Tibial nerve (tissue), 4 donors: ENCODE measurements around the gene GNB5. TPM values are rescaled to one million over a fixed set of nuclear protein-coding genes. Genes with fewer than 3 reads are reported as not detected.
A peak's percentile ranks its signal among the peaks of the same experiment; 100 is the strongest.

Experiments used
- DNase-seq, 2 donors: peaks; one replicate each; pipeline ENCODE4 v3.0.0-alpha.2; 2019; ENCODE audit warnings: low spot score in 2 of 2
- H3K27ac ChIP-seq, 4 donors: fragments of 200-600 bp; sonication (generic) in 3 of 4; one replicate each; pipeline ENCODE4 v1.5.1; 2017 to 2019; ENCODE audit warnings: mild to moderate bottlenecking in 1 of 4
- H3K27me3 ChIP-seq, 2 donors: fragments of 200-600 bp; sonication (generic) in 1 of 2; one replicate each; pipeline versions ENCODE4 v1.5.1 to v1.6.0; 2017 to 2019
- H3K36me3 ChIP-seq, 3 donors: fragments of 200-600 bp; sonication (generic); one replicate each; pipeline ENCODE4 v1.5.1; 2018 to 2019
- H3K4me1 ChIP-seq, 4 donors: fragments of 200-600 bp; sonication (generic) in 3 of 4; one replicate each; pipeline ENCODE4 v1.5.1; 2017 to 2019
- H3K4me3 ChIP-seq, 4 donors: fragments of 200-600 bp; sonication (generic) in 3 of 4; one replicate each; pipeline ENCODE4 v1.5.1; 2017 to 2019; ENCODE audit warnings: mild to moderate bottlenecking in 1 of 4, moderate library complexity in 1 of 4
- H3K9me3 ChIP-seq, 4 donors: fragments of 200-600 bp; sonication (generic) in 3 of 4; one replicate each; pipeline ENCODE4 v1.5.1; 2017 to 2019
- EP300 ChIP-seq, 2 donors: sonication (generic); formaldehyde crosslinking; IDR thresholded peaks; one replicate each; pipeline ENCODE4 v1.6.1; 2017; ENCODE audit warnings: antibody characterized with exemption in 2 of 2, mild to moderate bottlenecking in 1 of 2
- POLR2A ChIP-seq, 2 donors: fragments of 450-650 bp; IDR thresholded peaks; one replicate each; pipeline ENCODE4 v1.6.1; 2017; ENCODE audit warnings: antibody characterized with exemption in 2 of 2, mild to moderate bottlenecking in 2 of 2, moderate library complexity in 2 of 2
- WGBS, 2 donors: methylation state at CpG; one replicate each; pipeline ENCODE4 v1.1.5; 2018; 5-methylcytosine and 5-hydroxymethylcytosine counted together
- total RNA-seq, 4 donors: library from RNA; depleted of rRNA; stranded (reverse); fragments of >200 nt; gene quantifications; one replicate each; pipeline ENCODE4 v1.1.0, GENCODE V29; 2016
- TF ChIP-seq, protein P1 (sequence below), 5 experiments: fragments of 200-600 bp in 3 of 5; fragments of 450-650 bp in 2 of 5; sonication (generic) in 3 of 5; IDR thresholded peaks; one replicate each; pipeline ENCODE4 v1.5.1; 2016 to 2019; ENCODE audit warnings: antibody characterized with exemption in 5 of 5, mild to moderate bottlenecking in 3 of 5, moderate library complexity in 2 of 5

Gene GNB5
- total RNA-seq, 4 donors from 2014 or later, result 5.5 to 24.1 (median 16.4) TPM

DNA sequence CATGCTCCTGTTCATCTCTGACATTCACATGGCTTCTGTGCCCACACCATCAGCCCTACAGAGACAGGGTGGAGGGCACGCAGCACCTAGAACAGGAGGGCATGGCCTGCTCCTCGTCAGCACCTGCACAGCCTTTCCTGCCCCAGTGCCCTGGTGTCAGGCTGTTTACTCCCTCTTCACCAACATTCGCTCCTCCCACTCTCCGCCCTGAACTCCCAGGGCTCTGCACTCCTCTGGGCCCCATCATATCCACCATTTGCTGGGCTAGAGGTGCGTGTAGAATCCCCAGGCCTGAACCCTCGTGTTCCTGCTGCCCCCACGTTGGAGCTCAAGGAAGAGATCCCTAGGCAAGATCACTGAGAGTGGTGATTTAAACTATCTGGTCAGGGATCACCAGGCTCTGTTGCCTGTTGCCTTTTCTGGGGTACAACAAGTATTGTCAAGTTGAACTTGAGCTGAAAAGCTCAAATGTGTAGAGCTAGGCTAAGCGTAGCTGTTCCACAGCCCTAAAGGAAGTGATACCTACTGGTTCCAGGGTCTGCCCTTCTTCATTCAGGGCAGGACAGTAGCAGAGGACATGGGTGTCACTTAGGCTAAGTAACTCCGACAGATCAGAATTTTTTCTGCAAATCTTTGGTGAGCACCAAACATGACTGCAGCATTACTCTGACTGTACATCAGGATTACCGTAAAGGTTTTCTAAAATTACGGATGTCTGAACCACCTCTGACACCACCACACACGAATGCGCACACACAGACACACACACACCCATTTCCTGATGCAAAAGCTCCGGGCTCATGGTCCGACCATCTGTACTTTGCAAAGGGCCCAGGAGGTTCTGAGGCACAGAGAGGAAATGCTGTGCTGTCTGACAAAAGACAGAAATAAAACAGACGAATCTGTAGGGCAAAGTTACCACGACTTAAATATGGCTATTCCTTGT is 43.7 kb upstream of the GNB5 start:
- Histone ChIP-seq H3K27me3 (no peaks in the 10 kb centered on the region), H3K27ac (peak overlapping the region in 1 of 4 donors; percentile 56), H3K4me3 (no peak overlapping the region), H3K9me3 (no peaks in the 10 kb centered on the region), H3K36me3 (no peaks in the 10 kb centered on the region), H3K4me1 (peaks cover 0 to 7% (median 3%) of the 10 kb centered on the region in 4 donors)
- no peak for DNase-seq
- WGBS, 2 donors, result 55 to 64% methylated on average over 17 of the region's 17 CpGs
- no peak for TF ChIP-seq POLR2A (IDR thresholded peaks at IDR 0.05)
- TF ChIP-seq EP300 (IDR thresholded peaks at IDR 0.05), result no peak
- TF ChIP-seq, protein P1, sequence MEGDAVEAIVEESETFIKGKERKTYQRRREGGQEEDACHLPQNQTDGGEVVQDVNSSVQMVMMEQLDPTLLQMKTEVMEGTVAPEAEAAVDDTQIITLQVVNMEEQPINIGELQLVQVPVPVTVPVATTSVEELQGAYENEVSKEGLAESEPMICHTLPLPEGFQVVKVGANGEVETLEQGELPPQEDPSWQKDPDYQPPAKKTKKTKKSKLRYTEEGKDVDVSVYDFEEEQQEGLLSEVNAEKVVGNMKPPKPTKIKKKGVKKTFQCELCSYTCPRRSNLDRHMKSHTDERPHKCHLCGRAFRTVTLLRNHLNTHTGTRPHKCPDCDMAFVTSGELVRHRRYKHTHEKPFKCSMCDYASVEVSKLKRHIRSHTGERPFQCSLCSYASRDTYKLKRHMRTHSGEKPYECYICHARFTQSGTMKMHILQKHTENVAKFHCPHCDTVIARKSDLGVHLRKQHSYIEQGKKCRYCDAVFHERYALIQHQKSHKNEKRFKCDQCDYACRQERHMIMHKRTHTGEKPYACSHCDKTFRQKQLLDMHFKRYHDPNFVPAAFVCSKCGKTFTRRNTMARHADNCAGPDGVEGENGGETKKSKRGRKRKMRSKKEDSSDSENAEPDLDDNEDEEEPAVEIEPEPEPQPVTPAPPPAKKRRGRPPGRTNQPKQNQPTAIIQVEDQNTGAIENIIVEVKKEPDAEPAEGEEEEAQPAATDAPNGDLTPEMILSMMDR (IDR thresholded peaks at IDR 0.05), result no peak

- Histone ChIP-seq H3K9me3 (no peaks in the 10 kb centered on the region), H3K4me1 (peaks cover 0 to 7% (median 3%) of the 10 kb centered on the region in 4 donors), H3K27ac (peak overlapping the region in 1 of 4 donors; percentile 29), H3K36me3 (no peaks in the 10 kb centered on the region), H3K4me3 (no peak overlapping the region), H3K27me3 (no peaks in the 10 kb centered on the region)
- 31 to 36% methylated on average over 4 of the region's 4 CpGs for WGBS, 2 donors
- TF ChIP-seq, protein P1 (IDR thresholded peaks at IDR 0.05), result no peak
- TF ChIP-seq POLR2A (IDR thresholded peaks at IDR 0.05), result no peak
- TF ChIP-seq EP300 (IDR thresholded peaks at IDR 0.05), result no peak
- DNase-seq, result no peak
Measured at GRCh38 chr15:52233405-52233804, 42.2 kb upstream of the GNB5 start.

DNA sequence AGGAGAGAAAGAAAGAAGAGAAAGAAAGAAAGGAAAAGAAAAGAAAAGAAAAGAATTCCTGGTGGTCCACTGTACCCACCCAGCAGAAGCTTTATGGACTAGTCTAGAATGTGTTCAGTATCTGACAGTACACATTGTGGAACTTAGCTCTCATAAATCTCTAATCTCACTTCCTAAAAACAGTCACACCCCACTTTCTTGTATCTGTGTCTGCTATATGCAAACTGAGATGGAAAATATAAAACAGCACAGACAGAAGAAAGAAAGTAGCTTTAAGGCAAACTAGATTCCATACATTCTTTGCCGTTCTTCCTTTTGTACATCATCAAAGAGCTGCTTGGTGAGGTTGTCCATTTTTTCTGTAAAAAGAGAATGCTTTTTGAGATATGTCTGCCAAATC is 41.1 kb upstream of the GNB5 start:
- WGBS, 2 donors, result 17 to 23% methylated on average over 1 of the region's 1 CpG
- Histone ChIP-seq H3K9me3 (no peaks in the 10 kb centered on the region), H3K4me3 (no peak overlapping the region), H3K4me1 (peaks cover 0 to 7% (median 3%) of the 10 kb centered on the region in 4 donors), H3K27me3 (no peaks in the 10 kb centered on the region), H3K36me3 (no peaks in the 10 kb centered on the region), H3K27ac (no peak overlapping the region)
- no peak for DNase-seq
- TF ChIP-seq POLR2A (IDR thresholded peaks at IDR 0.05), result no peak

DNA sequence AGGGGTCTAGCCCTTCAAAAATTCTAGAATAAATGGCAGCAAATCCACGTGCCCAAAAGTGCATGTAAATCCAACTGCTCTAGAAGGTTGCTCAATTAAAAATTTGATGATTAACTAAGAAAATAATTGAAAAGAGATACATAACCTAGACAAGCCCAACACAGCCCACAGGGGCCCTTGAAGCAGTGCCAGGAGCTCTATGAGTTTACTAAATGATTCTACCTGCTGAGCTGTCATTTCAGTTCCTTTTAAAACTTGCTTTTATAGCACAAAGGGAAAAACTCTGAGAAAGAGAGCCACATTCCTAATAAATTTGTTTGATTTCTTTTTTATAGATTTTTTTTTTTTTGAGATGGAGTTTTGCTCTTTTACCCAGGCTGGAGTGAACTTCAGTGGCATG is 38.9 kb upstream of the GNB5 start:
- TF ChIP-seq, protein P1 (IDR thresholded peaks at IDR 0.05), result no peak
- TF ChIP-seq EP300 (IDR thresholded peaks at IDR 0.05), result no peak
- TF ChIP-seq POLR2A (IDR thresholded peaks at IDR 0.05), result no peak
- Histone ChIP-seq H3K4me3 (no peak overlapping the region), H3K27me3 (no peaks in the 10 kb centered on the region), H3K36me3 (no peaks in the 10 kb centered on the region), H3K27ac (no peak overlapping the region), H3K4me1 (peaks cover 0 to 7% (median 3%) of the 10 kb centered on the region in 4 donors), H3K9me3 (no peaks in the 10 kb centered on the region)
- DNase-seq, result no peak
- WGBS, 2 donors, result 81 to 86% methylated on average over 1 of the region's 1 CpG

- no peak for TF ChIP-seq EP300 (IDR thresholded peaks at IDR 0.05)
- Histone ChIP-seq H3K4me1 (peaks cover 0 to 6% (median 3%) of the 10 kb centered on the region in 4 donors), H3K27ac (peak overlapping the region in 1 of 4 donors; percentile 59), H3K27me3 (no peaks in the 10 kb centered on the region), H3K36me3 (no peaks in the 10 kb centered on the region), H3K9me3 (no peaks in the 10 kb centered on the region), H3K4me3 (no peak overlapping the region)
- DNase-seq, result no peak
- WGBS, 2 donors, result 63 to 67% methylated on average over 8 of the region's 8 CpGs
Measured at GRCh38 chr15:52228921-52229320, 37.7 kb upstream of the GNB5 start.

DNA sequence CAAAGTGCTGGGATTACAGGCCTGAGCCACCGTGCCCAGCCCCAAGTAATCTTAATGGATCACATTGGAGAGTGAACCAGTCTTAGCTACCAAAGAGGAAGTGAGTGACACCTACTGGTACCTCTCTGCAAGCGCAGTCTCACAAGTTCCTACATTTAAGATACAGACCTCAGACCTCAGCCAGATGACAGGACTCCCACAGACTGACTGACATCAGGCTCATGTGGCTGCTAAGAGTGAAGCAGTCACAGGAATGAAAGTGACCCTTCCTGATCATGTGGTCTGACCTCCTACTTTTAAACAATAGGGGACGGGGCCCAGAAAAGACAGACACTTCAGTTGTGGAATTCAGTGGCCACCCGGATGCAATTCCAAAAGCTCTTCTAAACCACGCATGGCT is 36.3 kb upstream of the GNB5 start:
- Histone ChIP-seq H3K36me3 (no peaks in the 10 kb centered on the region), H3K27ac (no peak overlapping the region), H3K27me3 (no peaks in the 10 kb centered on the region), H3K4me1 (no peaks in the 10 kb centered on the region), H3K9me3 (no peaks in the 10 kb centered on the region), H3K4me3 (no peak overlapping the region)
- TF ChIP-seq, protein P1 (IDR thresholded peaks at IDR 0.05), result peak; percentile 57 to 84 (median 73)
- TF ChIP-seq EP300 (IDR thresholded peaks at IDR 0.05) (no peak), POLR2A (IDR thresholded peaks at IDR 0.05) (no peak)
- DNase-seq, result peak; percentile 34 to 71
- WGBS, 2 donors, result 34 to 35% methylated on average over 4 to 5 of the region's 5 CpGs
